Esophagus mucosa (tissue), 1 donor: ENCODE results near the gene MEIS2. TPM values are rescaled to one million over a fixed set of nuclear protein-coding genes. Genes with fewer than 3 reads are reported as not detected.

Experiments used
- ATAC-seq: fragments of 200-7000 bp; cut with Tn5 transposase; one replicate; pipeline ENCODE4 v1.9.1; 2020
- total RNA-seq: library from RNA; stranded (reverse); gene quantifications from one replicate; pipeline ENCODE4 v1.2.4, GENCODE V29; 2023
- donor health status: DM: yes; HTN: yes; CAD: no.

Gene MEIS2
- total RNA-seq, 1 donor from 2014 or later, result 10.3 TPM

DNA sequence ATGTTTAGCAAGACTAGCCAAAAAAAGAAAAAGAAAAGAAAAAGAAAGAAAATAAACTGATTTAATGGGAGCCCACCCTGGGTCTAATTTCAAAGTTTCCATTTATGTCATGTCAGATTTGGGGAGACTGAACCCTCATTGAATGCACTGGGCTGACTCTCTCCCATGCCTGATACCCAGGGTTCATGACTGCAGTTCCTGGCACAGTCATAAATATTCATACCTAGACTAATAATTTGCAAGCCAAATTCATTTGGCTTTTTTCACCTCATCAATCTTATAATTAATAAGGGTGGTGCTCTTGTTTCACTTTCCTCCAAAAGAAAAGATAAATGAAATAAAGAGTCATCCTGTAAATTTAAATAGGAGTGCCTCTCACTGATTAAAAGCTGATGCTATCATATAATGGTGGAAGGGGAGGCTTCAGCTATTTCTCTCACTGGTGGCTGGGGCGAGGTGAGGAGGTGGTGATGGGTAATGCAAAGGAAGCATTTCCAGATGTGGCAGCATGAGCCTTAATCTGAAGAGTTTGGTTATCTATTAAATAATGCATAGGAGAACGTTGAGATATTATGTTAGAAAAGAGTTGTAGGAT lies 224.5 kb downstream of the MEIS2 start:
- ATAC-seq, result no peak

DNA sequence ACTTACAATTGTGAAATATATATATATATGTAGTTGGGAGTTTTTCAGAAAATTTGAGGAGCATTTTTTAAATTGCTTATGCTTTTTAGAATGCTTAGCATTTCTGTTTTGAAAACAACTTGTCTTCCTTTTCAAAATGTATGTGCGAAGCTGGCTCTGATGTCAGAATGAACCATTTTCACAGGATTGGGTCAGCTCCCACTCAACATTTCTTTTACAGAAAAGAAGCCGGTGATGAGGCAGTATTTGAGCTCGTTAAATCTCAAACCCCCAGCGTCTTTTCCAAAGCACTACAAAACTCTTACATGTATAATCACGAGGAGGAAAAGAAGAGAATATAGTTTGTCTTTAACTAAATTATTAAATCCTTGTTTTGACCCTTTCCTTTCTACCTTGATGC lies 225.4 kb downstream of the MEIS2 start:
- no peak for ATAC-seq

DNA sequence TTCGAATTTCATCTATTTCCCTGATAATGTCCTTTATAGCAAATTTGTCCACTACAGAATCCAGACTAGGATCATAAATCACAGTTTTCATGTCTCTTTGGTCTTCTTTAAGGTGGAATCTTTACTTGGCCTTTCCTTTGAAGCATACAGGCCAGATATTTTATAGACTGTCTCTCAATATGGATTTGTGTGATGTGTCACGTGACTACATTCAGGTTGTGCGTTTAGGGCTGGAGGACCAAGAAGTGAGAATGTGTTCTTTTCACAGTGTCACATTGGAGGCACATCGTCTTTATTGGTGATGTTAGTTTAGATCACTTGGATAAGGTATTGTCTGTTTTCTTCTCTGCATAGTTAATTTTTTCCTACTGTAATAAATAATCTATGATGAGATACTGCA lies 232.9 kb downstream of the MEIS2 start:
- ATAC-seq, result no peak

DNA sequence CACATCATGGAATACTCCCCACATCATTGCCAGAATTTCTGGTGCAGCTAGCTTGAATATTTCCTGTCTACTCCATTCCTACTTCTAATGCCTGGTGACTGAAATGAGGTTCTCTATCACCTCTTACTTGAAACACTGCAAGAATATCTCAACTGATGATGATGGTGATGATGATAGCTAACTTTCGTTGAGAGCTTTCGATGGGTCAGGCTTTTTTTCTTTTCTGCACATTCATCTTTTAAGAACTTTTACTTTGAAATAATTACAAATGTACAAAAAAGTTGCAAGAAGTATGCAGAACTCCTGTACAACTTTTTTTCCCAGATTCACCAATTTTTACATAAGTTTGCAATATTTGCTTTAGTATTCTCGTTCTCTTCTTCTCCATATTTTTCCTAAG lies 233.5 kb downstream of the MEIS2 start:
- ATAC-seq, result no peak

DNA sequence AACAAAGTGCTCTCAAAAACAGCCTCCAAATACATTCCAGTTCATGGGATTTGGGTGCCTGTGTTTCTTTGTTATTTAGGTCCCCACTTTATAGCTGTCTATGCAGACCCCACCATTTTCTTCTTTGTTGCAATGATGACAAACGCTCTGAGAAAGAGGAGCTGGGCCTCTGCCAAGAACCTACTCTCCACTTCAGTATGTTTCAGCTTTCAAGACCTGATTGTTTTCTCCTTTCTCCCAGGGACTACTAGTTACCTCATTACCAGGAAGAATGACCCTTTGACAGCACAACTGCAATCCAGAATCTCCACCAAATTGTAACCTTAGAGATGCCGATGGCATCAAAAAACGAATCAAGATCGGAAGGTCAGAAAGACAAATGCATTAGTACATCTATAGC lies 236.8 kb downstream of the MEIS2 start:
- ATAC-seq, result no peak

DNA sequence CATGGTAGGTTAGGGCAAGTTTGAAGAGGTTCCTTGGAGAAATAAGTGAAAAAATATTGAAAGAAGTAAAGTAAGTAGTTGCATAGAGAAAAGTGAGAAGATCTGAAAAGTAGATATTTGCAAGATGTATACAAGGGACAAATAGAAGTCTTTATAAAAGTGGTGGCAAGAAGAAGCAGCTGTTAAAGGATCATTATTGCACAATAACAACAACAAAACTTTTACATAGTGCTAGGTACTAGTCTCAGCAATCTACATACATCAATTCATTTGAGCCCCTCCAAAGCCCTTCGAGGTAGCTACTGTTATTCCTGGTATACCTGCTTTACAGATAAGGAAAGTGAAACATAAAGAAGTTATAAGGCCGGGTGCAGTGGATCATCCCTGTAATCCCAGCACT lies 239.6 kb downstream of the MEIS2 start:
- no peak for ATAC-seq

DNA sequence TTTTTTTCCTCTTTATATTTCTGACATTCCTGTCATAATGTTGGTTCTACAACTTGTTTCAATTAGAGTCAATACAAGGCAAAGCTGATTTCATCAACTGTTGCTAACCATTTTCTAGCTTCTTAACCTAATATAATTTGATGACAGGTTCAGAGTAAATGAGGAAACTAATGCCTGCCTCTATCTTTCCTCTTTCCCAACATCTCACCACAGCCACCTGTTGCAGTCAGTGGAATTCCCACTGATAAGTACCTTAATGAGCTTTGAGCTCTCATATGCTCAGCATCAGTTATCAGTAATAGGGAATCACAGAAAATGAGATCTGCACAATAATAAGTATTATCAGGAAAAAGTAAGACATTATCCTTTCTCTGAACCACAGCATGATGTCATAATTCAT lies 241.9 kb downstream of the MEIS2 start:
- no peak for ATAC-seq

DNA sequence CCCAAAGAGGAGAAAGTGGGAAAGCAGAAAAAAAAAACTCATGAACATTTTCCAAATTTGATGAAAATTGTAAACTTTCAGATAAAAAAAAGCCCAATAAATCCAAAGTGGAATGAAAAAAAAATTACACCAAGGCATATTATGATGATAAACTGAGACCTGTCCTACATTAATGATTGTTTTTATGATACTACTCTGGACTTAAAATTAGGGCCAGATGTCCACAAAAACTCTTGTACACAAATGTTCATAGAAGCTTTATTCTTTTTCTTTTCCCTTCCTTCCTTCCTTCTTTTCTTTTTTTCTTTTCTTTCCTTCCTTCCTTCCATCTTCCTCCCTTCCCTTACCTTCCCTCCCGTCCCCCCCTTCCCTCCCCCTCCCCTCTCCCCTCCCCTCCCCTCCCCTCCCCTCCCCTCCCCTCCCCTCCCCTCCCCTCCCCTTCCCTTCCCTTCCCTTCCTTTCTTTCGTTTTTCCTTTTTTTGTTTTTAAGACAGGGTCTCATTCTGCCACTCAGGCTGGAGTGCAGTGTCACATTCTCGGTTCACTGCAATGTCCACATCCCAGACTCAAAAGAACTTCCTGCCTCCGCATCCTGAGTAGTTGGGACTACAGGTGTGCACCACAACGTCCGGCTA lies 243.9 kb downstream of the MEIS2 start:
- no peak for ATAC-seq

DNA sequence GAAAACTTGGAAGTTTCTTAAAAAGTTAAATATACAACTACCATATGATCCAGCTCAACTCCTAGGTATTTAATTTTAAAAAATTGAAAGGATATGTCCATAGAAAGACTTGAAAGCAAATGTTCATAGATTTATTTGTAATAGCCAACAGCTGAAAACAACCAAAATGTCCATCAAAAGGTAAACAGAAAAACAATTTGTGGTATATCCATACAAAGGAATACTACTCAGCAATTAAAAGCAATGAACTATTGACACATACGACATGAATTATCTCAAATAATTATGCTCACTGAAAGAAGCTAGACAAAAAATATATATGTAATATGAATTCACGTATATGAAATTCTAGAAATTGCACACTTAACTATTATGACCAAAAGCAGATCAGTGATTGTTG lies 249.5 kb downstream of the MEIS2 start:
- ATAC-seq, result no peak

DNA sequence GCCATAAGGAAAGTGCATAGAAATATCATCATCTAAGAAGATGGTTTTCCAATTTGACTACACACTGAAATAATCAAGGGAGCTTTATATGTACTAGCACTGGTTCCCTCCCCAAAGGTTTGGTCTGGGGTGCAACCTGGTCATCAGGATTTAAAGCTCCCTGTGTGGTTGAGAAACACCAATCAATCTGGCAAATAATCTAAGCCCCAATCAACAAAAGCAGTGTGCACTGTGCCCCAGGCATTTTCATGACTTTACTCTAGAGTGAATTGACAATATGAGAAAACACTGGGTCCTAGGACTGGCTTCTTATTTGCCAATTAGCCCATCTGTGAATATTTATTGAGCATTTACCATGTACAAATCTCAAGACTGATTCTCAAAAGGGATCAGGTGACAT lies 255.1 kb downstream of the MEIS2 start:
- no peak for ATAC-seq

DNA sequence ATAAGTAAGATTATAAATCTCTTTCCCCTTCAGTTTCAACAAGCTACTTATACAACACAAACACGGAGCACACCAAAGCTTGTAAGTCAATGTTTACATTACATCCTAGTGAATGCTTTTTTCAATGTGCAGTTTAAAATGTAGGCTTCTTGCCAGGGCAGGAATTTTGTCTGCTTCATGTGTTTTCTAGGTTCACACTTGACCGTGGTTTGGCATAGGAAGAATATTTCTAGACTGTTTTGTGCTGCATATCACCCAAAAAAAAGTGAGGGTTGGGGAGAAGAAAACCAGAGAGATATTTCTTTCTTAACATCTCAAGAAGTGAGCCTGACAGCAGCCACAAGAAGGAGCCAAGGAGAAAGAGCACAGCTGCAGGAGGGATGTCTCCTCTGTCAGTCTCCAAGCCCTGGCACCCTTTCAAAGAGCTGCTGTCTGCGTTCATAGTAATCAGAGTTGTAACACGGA lies 255.8 kb downstream of the MEIS2 start:
- no peak for ATAC-seq

DNA sequence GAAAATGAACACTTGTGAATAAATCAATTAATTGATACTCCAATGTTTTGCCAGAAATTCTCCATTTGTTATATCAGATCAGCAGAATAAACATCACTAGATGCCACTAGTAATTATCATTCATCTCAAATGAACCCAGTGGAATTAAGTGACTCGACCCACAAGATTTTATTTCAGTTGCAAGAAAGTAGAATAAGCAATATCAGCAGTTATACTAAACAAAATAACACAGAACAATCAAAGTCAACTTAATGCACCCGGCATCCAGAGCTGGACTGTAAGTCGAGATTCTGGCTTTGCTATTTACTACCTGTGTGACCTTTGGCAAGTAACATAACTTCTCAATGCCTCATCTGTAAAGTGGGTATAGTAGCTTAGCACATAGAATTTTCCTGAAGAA lies 256.5 kb downstream of the MEIS2 start:
- ATAC-seq, result no peak

DNA sequence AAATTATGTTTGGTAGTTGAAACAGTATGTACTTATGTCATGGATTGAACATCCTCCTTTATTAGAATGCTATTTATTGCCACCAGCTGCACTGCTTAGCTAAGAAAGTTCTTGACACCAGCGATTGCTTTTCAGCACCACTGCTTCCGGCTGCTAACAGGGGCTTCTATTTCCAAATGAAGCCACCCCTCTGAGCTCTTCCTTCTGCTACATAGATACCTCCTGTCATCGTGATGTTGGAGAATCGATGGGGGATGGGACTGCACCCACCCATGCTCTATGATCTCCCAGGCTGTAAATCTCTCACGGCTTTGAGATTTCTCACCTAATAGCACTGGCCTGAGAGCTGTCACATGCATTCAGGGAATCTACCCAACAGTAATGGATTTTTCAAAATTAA lies 259.2 kb downstream of the MEIS2 start:
- ATAC-seq, result no peak
